Activated CD4-positive, alpha-beta T cell treated with anti-CD3 and anti-CD28 coated beads, Interleukin-2, Interleukin-6, amounts not matched to agents 100 ng/mL and 50 ng/mL, durations not matched to agents 16 hours and 8 hours (primary cell): ENCODE measurements around the gene CSRP1.
"Not testable (repeated sequence)": the region's sequence is repeated elsewhere in the genome, so short reads cannot be mapped to it uniquely, and the experiment has no call there.

Source experiments
- DNase-seq: peaks from one replicate; pipeline ENCODE4 v3.0.0-alpha.2; 2020

Gene CSRP1

GRCh38 chr1:201506557-201507359 is at the start of gene CSRP1:
Gene CSRP1 (minus strand): TSS chr1:201507123. CDS start chr1:201496303, 10,820 bp downstream.
- peak; percentile 92 for DNase-seq

- DNase-seq, result no peak
Observed at GRCh38 chr1:201555593-201555945, 48.6 kb upstream of the CSRP1 start.

- no peak for DNase-seq
Observed at GRCh38 chr1:201554789-201555592, 48.1 kb upstream of the CSRP1 start.

- no peak for DNase-seq
Observed at GRCh38 chr1:201554190-201554600, 47.3 kb upstream of the CSRP1 start.

GRCh38 chr1:201553496-201554189 is 46.7 kb upstream of the CSRP1 start:
- DNase-seq, result no peak

GRCh38 chr1:201552941-201553351 is 46.0 kb upstream of the CSRP1 start:
- DNase-seq, result no peak

GRCh38 chr1:201551877-201552731 is 45.2 kb upstream of the CSRP1 start:
- DNase-seq, result no peak

GRCh38 chr1:201551096-201551495 is 44.2 kb upstream of the CSRP1 start:
- DNase-seq, result no peak

GRCh38 chr1:201549522-201549921 is 42.6 kb upstream of the CSRP1 start:
- DNase-seq, result not testable (repeated sequence)

- DNase-seq, result no peak
Observed at GRCh38 chr1:201545851-201546492, 39.0 kb upstream of the CSRP1 start.

GRCh38 chr1:201544710-201545109 is 37.8 kb upstream of the CSRP1 start:
- no peak for DNase-seq

GRCh38 chr1:201543871-201544642 is 37.1 kb upstream of the CSRP1 start:
- DNase-seq, result no peak

- DNase-seq, result no peak
Observed at GRCh38 chr1:201542309-201543035, 35.5 kb upstream of the CSRP1 start.

- DNase-seq, result no peak
Observed at GRCh38 chr1:201540846-201541735, 34.2 kb upstream of the CSRP1 start.

- no peak for DNase-seq
Observed at GRCh38 chr1:201539561-201540431, 32.9 kb upstream of the CSRP1 start.

GRCh38 chr1:201538612-201539551 is 32.0 kb upstream of the CSRP1 start, which contains the start of gene NAV1:
Gene NAV1 (plus strand): TSS chr1:201539127. CDS start chr1:201622885, 83,758 bp downstream.
- DNase-seq, result no peak
